WI38 (cell line): ENCODE measurements around the gene SNRK.

ENCODE experiments used
- H3K4me3 ChIP-seq: 2 replicates; pipeline ENCODE4 v1.5.1; 2011; ENCODE audit warnings: low read depth, mild to moderate bottlenecking, control low read depth, low read length
- CTCF ChIP-seq: IDR thresholded peaks from 2 replicates; pipeline ENCODE4 v1.5.1; 2012; ENCODE audit warnings: low read depth, mild to moderate bottlenecking, control low read depth, low read length

SNRK gene

GRCh38 chr3:43285644-43286043 is 696 bp upstream of the SNRK start:
- no peak for TF ChIP-seq CTCF
- H3K4me3 ChIP-seq, result no peak overlapping the region

GRCh38 chr3:43286841-43287499 is 630 bp downstream of the SNRK start:
- H3K4me3 ChIP-seq, result peak overlapping the region; percentile 90
- TF ChIP-seq CTCF, result no peak

GRCh38 chr3:43287500-43287873 is 1.1 kb downstream of the SNRK start:
- TF ChIP-seq CTCF, result no peak
- H3K4me3 ChIP-seq, result peak overlapping the region; percentile 90

GRCh38 chr3:43288366-43288765 is 2.0 kb downstream of the SNRK start:
- no peak for TF ChIP-seq CTCF
- peak overlapping the region; percentile 90 for H3K4me3 ChIP-seq

- H3K4me3 ChIP-seq, result peak overlapping the region; percentile 90
- no peak for TF ChIP-seq CTCF
Measured at GRCh38 chr3:43288850-43289249, 2.5 kb downstream of the SNRK start.

GRCh38 chr3:43289401-43289800 is 3.1 kb downstream of the SNRK start:
- H3K4me3 ChIP-seq, result no peak overlapping the region
- no peak for TF ChIP-seq CTCF

GRCh38 chr3:43289841-43290470 is 3.6 kb downstream of the SNRK start:
- H3K4me3 ChIP-seq, result no peak overlapping the region
- TF ChIP-seq CTCF, result no peak
